ENCODE measurements around the gene SESN1.
A peak's percentile ranks its signal among the peaks of the same experiment; 100 is the strongest.
"Not testable (repeated sequence)": the region's sequence is repeated elsewhere in the genome, so short reads cannot be mapped to it uniquely, and the experiment has no call there.

Gene SESN1

DNA sequence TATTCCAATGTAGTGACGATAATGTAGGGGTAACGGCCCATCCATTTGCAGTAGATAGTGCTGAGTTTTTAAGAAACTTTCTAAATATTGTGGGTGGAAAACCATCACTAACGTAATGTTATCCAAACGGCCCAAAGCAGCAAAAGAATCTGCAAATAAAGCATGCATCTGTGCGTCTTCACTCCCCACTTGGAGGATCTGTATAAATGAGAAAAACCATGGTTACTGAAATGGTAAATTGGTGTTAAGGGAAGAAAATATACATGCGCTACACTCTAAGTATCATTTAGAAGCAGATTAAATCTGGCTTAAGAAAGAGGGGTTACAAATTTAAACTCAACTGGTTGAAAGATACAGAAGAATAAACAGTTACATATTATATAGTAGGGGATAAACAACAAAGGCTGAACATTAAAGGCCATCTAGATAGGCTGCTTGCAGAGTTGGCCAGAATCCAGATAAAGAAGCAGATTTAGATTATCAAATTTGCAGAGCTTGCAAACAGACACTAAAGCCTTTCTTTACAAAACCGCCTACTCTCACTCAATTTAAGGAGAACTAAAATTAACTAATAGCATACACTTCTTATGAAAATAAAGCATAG is 93.3 kb downstream of the SESN1 start:
- DNase-seq (ENCODE audit: low read depth in 2 of 2), result no peak

- DNase-seq (ENCODE audit: low read depth in 2 of 2), result no peak
Observed at GRCh38 chr6:109000289-109000688, 94.4 kb downstream of the SESN1 start.

DNA sequence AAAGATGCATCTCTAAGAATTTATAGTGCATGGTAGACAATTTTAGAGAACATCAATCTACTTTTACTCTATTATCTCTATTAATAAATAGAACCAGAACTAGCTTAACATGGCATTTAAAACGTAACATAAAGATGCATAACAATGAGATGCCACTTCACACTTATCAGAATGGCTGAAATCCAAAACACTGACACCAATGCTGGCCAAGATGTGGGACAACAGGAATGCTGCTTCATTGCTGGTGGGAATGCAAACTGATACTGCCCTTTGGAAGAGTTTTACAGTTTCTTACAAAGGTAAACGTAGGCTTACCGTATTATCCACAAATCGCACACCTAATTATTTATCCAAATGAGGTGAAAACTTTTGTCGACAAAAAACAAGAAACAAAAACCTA is 95.2 kb downstream of the SESN1 start:
- no peak for DNase-seq (ENCODE audit: low read depth in 2 of 2)

DNA sequence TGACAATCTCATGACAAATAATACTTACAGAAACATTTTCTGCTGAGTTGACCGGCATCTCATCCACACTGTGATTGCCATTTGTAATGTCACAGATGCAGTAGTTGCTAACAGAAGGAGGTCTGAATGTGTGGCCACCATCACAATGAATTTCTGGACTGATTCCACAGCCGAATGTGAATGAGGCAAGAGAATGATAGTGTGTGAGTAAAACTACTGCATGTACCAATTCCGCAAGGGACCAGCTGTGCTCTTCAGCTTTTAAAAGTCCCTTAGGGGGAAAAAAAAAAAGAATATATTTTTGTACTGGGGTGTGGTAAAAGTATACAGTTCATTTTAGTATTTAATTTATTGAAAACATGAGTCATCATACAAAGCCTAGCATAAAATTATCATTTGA is 96.2 kb downstream of the SESN1 start:
- DNase-seq (ENCODE audit: low read depth in 2 of 2), result no peak

DNA sequence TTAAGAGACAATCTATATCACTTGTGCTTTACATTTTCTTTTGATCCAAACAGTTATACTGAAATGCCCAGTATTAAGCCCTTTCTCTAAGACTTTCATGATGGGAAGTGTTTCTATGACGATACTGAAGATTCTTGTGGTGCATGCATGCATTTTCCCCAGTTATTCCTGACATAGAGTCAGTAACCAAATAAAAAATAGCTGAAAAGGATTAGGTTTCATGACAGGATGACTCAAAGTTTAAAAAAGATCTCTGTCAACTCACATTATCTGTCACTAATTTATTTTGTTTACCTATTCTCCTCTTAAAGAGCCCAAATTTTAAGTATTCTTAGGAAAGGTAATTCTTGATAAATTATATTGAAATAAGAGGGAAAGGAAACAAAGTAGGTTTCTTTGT is 98.4 kb downstream of the SESN1 start:
- no peak for DNase-seq (ENCODE audit: low read depth in 2 of 2)

DNA sequence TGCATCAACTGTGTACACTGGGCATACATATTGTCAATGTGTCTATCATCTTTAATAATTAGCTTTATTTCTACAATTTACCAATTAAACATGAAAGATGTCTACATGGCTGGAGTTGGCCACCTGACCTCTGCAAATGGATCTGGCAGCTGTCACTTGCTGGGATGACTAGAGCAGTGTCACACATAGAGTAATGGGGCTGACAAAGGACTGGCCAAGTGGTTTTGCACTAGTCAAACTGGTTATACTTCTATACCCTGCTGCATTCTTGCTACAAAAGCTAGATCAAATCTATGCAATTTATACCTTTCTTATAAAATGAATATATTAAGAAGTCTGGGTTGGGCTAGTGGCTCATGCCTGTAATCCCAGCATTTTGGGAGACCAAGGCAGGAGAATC is 99.3 kb downstream of the SESN1 start:
- no peak for DNase-seq (ENCODE audit: low read depth in 2 of 2)

DNA sequence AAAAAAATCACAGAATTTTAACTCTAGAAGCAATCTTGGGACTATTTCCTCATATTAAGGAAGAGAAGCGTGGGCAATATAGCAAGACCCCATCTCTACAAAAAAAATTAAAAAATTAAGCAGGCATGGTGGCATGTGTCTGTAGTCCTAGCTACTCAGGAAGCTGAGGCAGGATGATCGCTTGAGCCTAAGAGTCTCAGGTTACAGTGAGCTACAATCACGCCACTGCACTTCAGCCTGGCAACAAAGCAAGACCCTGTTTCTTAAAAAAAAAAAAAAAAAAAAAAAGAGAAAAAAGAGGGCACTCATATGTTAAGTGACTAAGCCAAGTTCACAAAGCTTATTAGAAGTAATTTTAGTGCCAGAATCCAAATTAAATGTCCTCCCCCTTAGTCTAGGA is 100.8 kb downstream of the SESN1 start:
- no peak for DNase-seq (ENCODE audit: low read depth in 2 of 2)

GRCh38 chr6:108989700-108990099 is 104.9 kb downstream of the SESN1 start:
- DNase-seq (ENCODE audit: low read depth in 2 of 2), result no peak

DNA sequence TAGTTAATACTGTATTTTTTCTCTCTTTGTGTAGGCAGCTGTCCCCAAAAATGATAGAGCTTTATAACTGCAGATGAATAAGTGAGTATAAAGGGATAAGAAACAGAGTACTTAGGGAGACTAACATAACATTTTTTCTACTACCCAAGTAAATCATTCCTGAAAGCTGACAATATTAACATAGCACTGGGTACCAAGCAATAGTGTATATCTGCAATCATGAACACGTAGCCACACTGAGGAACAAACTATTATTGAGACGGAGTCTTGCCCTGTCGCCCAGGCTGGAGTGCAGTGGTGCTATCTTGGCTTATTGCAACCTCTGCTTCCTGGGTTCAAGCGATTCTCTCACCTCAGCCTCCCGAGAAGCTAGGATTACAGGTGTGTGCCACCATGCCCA is 105.9 kb downstream of the SESN1 start:
- DNase-seq (ENCODE audit: low read depth in 2 of 2), result no peak

- no peak for DNase-seq (ENCODE audit: low read depth in 2 of 2)
Observed at GRCh38 chr6:108988296-108988695, 106.3 kb downstream of the SESN1 start.

GRCh38 chr6:108987156-108987555 is 107.5 kb downstream of the SESN1 start:
- DNase-seq (ENCODE audit: low read depth in 2 of 2), result no peak

- DNase-seq (ENCODE audit: low read depth in 2 of 2), result no peak
Observed at GRCh38 chr6:108985301-108985700, 109.3 kb downstream of the SESN1 start.

GRCh38 chr6:108983151-108983550 is 111.5 kb downstream of the SESN1 start:
- DNase-seq (ENCODE audit: low read depth in 2 of 2), result no peak

DNA sequence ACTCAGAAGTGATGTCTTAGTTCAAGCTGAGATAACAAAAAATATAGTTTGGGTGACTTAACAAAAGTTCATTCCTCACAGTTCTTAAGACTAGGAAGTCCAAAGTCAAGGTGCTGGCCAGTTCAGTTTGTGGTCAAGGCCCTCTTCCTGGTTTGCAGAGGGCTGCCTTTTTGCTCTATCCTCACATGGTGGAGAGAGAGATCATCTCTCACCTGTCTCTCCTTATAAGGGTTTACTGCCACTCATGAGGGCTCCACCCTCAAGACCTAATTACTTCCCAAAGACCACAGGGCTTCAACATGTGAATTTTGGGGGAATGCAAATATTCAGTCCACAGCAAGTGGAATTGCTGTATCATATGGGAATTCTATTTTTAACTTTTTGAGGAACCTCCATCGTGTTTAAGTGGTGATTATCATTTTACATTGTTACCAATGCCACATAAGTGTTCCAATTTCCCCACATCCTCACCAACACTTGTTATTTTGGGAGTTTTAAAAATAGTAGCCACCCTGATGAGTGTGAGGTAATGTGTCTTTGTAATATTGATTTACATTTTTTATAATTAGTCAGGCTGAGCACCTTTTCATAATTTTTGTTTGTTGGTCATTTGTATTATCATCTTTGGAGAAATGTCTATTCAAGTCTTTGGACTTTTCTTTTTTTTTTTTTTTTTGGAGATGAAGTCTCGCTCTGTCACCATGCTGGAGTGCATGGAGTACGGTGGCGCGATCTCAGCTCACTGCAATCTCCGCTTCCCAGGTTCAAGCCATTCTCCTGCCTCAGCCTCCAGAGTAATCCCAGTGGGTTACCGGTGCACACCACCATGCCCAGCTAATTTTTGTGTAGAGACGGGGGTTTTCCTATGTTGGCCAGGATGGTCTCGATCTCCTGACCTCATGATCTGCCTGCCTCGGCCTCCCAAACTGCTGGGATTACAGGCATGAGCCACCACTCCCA is 112.2 kb downstream of the SESN1 start:
- DNase-seq (ENCODE audit: low read depth in 2 of 2), result no peak

DNA sequence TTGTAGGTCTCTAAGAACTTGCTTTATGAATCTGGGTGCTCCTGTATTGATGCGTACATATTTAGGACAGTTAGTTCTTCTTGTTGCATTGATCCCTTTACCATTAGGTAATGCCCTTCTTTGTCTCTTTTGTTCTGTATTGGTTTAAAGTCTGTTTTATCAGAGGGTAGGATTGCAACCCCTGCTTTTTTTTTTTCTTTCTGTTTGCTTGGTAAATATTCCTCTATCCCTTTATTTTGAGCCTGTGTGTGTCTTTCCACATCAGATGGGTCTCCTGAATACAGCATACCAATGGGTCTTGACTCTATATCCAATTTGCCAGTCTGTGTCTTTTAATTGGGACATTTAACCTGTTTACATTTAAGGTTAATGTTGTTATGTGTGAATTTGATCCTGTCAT is 116.0 kb downstream of the SESN1 start:
- not testable (repeated sequence) for DNase-seq (ENCODE audit: low read depth in 2 of 2)

DNA sequence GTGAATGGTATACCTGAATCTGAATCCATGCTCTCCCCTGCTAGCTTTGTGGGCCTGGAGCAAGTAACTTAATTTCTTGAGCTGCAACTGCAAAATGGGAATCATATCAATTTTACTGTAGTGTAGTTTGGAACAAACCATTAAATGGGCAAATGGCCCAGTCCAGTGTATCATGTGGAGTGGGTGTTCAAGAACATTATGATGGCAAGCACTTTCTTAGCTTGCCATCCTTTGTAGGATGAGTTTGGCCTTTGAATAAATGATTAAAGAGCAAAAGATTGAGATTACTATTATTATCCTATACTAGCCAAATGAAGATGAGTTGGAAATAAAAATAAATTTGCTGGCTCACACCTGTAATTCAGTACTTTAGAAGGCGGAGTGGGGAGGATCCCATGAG is 120.4 kb downstream of the SESN1 start:
- DNase-seq (ENCODE audit: low read depth in 2 of 2), result no peak

DNA sequence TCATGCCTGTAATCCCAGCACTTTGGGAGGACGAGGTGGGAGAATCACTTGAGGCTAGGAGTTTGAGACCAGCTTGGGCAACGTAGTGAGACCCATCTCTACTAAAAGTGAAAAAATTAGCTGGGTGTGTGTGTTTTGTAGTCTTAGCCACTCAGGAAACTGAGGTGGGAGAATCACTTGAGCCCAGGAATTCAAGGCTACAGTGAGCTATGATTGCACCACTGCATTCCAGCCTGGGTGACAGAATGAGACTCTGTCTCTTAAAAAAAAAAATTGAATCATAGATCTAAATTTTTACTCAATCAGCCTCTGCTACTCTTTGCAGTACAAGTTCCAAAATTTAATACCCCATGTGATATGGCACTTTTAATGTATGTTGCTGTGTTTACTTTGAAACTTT is 124.9 kb downstream of the SESN1 start:
- DNase-seq (ENCODE audit: low read depth in 2 of 2), result no peak

GRCh38 chr6:108968325-108969316 is 126.0 kb downstream of the SESN1 start:
- DNase-seq (ENCODE audit: low read depth in 2 of 2), result no peak

- DNase-seq (ENCODE audit: low read depth in 2 of 2), result peak; percentile 10 to 11
Observed at GRCh38 chr6:108966855-108967755, 127.5 kb downstream of the SESN1 start.

DNA sequence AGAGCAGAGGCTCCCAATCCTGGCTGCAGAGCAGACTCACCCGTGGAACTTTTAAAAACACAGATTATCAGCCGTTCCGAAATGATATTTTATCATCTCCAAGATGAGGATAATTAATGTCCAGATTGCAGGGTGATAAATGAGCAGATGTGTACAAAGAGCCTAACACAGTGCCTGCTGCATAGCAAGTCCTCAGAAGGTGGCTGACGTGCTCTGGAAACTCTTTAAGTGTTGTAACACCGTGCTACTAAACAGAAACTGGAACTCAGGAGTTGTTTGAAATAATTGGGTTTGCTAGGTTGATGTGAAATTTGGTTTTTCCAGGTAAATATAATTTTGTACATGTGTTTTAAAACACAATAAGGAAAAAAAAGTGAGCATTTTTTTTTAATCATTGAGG is 128.4 kb downstream of the SESN1 start:
- no peak for DNase-seq (ENCODE audit: low read depth in 2 of 2)

- no peak for DNase-seq (ENCODE audit: low read depth in 2 of 2)
Observed at GRCh38 chr6:108961985-108962384, 132.7 kb downstream of the SESN1 start.
